HCT116 (cell line): Measurements from ENCODE around the gene BAZ1B.

Experiments
- FOSL1 ChIP-seq: IDR thresholded peaks from 2 replicates; pipeline ENCODE4 v1.6.1; 2012; ENCODE audit warnings: low read depth
- POLR2A ChIP-seq: IDR thresholded peaks from 2 replicates; pipeline ENCODE4 v1.7.0; 2011; ENCODE audit warnings: borderline replicate concordance; ENCODE audit not compliant: insufficient read depth, insufficient read length; ENCODE audit errors: extremely low read depth
- TF ChIP-seq, protein P1 (sequence below), 3 experiments: fragments of 200-600 bp in 1 of 3; sonication (generic) in 1 of 3; IDR thresholded peaks in 2 of 3; conservative IDR thresholded peaks in 1 of 3; 2 replicates each; pipeline ENCODE4 v1.5.1; 2012 to 2017; ENCODE audit warnings: low read depth in 2 of 3, low read length in 2 of 3, antibody characterized with exemption in 1 of 3, borderline replicate concordance in 1 of 3, control low read depth in 1 of 3, mild to moderate bottlenecking in 1 of 3, mixed read lengths in 1 of 3, mixed run types in 1 of 3, moderate library complexity in 1 of 3; ENCODE audit not compliant: insufficient read depth in 1 of 3
- TF ChIP-seq, protein P2 (sequence below): IDR thresholded peaks from 2 replicates; pipeline ENCODE4 v1.6.1; 2012; ENCODE audit warnings: low read depth

DNA sequence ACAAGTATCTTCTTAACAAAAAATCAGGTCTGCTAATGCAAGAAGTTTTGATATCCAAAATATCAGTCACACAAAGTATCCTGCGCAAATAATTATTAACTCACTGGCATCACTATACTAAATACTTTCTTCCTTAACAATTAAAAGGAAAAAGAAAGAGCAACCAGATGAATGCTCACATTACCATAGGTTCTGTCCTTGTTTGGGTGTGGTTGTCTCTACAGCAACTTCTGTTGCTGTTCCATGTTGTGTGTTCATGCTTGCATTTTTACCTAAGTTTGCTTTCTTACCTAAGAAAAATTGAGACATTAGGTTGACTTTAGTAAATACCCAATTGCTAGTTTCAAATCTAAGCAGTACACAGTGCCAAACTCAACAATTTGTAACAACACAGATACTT lies 56.0 kb downstream of the BAZ1B start:
- TF ChIP-seq POLR2A (no peak), FOSL1 (no peak)
- TF ChIP-seq, protein P1, sequence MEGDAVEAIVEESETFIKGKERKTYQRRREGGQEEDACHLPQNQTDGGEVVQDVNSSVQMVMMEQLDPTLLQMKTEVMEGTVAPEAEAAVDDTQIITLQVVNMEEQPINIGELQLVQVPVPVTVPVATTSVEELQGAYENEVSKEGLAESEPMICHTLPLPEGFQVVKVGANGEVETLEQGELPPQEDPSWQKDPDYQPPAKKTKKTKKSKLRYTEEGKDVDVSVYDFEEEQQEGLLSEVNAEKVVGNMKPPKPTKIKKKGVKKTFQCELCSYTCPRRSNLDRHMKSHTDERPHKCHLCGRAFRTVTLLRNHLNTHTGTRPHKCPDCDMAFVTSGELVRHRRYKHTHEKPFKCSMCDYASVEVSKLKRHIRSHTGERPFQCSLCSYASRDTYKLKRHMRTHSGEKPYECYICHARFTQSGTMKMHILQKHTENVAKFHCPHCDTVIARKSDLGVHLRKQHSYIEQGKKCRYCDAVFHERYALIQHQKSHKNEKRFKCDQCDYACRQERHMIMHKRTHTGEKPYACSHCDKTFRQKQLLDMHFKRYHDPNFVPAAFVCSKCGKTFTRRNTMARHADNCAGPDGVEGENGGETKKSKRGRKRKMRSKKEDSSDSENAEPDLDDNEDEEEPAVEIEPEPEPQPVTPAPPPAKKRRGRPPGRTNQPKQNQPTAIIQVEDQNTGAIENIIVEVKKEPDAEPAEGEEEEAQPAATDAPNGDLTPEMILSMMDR (IDR thresholded peaks at IDR 0.05 in 2 of 3, conservative IDR thresholded peaks at IDR 0.05 in 1 of 3; ENCODE audit: borderline replicate concordance in 1 of 3, insufficient read depth in 1 of 3, low read depth in 2 of 3, low read length in 2 of 3) = no peak
- TF ChIP-seq, protein P2, sequence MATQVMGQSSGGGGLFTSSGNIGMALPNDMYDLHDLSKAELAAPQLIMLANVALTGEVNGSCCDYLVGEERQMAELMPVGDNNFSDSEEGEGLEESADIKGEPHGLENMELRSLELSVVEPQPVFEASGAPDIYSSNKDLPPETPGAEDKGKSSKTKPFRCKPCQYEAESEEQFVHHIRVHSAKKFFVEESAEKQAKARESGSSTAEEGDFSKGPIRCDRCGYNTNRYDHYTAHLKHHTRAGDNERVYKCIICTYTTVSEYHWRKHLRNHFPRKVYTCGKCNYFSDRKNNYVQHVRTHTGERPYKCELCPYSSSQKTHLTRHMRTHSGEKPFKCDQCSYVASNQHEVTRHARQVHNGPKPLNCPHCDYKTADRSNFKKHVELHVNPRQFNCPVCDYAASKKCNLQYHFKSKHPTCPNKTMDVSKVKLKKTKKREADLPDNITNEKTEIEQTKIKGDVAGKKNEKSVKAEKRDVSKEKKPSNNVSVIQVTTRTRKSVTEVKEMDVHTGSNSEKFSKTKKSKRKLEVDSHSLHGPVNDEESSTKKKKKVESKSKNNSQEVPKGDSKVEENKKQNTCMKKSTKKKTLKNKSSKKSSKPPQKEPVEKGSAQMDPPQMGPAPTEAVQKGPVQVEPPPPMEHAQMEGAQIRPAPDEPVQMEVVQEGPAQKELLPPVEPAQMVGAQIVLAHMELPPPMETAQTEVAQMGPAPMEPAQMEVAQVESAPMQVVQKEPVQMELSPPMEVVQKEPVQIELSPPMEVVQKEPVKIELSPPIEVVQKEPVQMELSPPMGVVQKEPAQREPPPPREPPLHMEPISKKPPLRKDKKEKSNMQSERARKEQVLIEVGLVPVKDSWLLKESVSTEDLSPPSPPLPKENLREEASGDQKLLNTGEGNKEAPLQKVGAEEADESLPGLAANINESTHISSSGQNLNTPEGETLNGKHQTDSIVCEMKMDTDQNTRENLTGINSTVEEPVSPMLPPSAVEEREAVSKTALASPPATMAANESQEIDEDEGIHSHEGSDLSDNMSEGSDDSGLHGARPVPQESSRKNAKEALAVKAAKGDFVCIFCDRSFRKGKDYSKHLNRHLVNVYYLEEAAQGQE = no peak
